K562 (cell line): Measurements from ENCODE around the gene TRDN. TPM values are rescaled to one million over a fixed set of nuclear protein-coding genes. Genes with fewer than 3 reads are reported as not detected.

Source experiments
- ARID3B ChIP-seq: fragments of 250-450 bp; sonication (Bioruptor Pico); IDR thresholded peaks from 2 replicates; pipeline ENCODE4 v1.4.0; 2020; ENCODE audit warnings: borderline replicate concordance
- ATF6 ChIP-seq: sonication (generic); formaldehyde crosslinking; IDR thresholded peaks from 2 replicates; pipeline ENCODE4 v1.4.0; 2020; ENCODE audit warnings: mild to moderate bottlenecking, missing genetic modification reagents
- HMGXB4 ChIP-seq: sonication (generic); formaldehyde crosslinking; IDR thresholded peaks from 2 replicates; pipeline ENCODE4 v1.8.1; 2023; ENCODE audit warnings: mild to moderate bottlenecking, missing genetic modification reagents
- MTA2 ChIP-seq: fragments of 450-650 bp; IDR thresholded peaks from 2 replicates; pipeline ENCODE4 v1.6.1; 2016; ENCODE audit warnings: low read depth
- RBM15 ChIP-seq: fragments of 200-400 bp; formaldehyde crosslinking; IDR thresholded peaks from 2 replicates; pipeline ENCODE4 v1.6.1; 2018; ENCODE audit warnings: mild to moderate bottlenecking, low read length, moderate library complexity; ENCODE audit not compliant: insufficient read depth
- TAF15 ChIP-seq: fragments of 200-400 bp; formaldehyde crosslinking; IDR thresholded peaks from 2 replicates; pipeline ENCODE4 v1.6.1; 2017; ENCODE audit warnings: mild to moderate bottlenecking, low read depth, low read length, moderate library complexity
- TARDBP ChIP-seq: fragments of 450-650 bp; IDR thresholded peaks from 2 replicates; pipeline ENCODE4 v1.6.1; 2016
- polyA plus RNA-seq, 8 experiments: library from polyadenylated mRNA; depleted of rRNA in 4 of 8; stranded (reverse) in 5 of 8; unstranded in 3 of 8; fragments of >200 nt; fragmentation: Nextera tagmentation in 2 of 8; fragmentation: Illumina TruSeq in 1 of 8; extraction: Ambion mirVana in 2 of 8; extraction: Trizol in 1 of 8; gene quantifications; 2 replicates each; pipeline versions ENCODE4 v1.2.1 to v1.2.3, GENCODE V29; 2011 to 2014; ENCODE audit warnings: inconsistent platforms in 1 of 8, missing spikeins in 1 of 8
- total RNA-seq, 7 experiments: library from RNA; depleted of rRNA in 6 of 7; stranded (reverse); fragments of >200 nt in 6 of 7; fragmentation: Illumina TruSeq in 2 of 7; extraction: Trizol in 2 of 7; gene quantifications; 2 replicates each; pipeline versions ENCODE4 v1.2.1 to v1.2.3, GENCODE V29; 2011 to 2021; ENCODE audit warnings: low replicate concordance in 1 of 7
- TF ChIP-seq, protein P1 (sequence below): sonication (generic); formaldehyde crosslinking; IDR thresholded peaks from 2 replicates; pipeline ENCODE4 v1.8.0; 2022; ENCODE audit warnings: mild to moderate bottlenecking, missing genetic modification reagents

The TRDN gene
- total and polyA plus RNA-seq, 9 of the 15 experiments (the other 6 are each of a cell fraction or from before 2014, with no cell fraction given): 0.05 to 0.50 (median 0.16) TPM

DNA sequence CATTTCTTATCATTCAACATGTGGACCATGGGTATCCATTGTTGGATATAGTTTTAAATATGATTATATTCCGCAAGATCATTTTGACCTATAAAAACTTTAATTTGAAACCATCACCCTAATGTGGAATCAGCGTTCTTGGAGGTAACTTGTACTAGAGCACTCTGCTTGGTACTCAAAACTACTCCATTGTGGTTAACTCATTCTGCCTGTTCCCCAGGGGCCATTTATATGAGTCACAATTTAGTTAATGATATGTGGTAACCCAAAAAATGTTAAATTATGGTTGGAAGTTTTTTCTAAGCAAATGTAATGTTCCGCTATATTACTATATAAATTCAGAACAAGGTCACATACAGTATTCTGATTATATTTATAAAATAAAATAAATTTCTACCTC, 109.3 kb downstream of the TRDN start (continued):
- TF ChIP-seq, protein P1, sequence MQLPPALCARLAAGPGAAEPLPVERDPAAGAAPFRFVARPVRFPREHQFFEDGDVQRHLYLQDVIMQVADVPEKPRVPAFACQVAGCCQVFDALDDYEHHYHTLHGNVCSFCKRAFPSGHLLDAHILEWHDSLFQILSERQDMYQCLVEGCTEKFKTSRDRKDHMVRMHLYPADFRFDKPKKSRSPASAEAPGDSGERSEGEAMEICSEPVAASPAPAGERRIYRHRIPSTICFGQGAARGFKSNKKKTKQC (CRISPR knock-in tag): no peak
- no peak for TF ChIP-seq MTA2
- no peak for TF ChIP-seq HMGXB4 (CRISPR knock-in tag)
- TF ChIP-seq ATF6 (CRISPR knock-in tag): no peak
- no peak for TF ChIP-seq RBM15
- no peak for TF ChIP-seq ARID3B (CRISPR knock-in tag)
- no peak for TF ChIP-seq TARDBP
- TF ChIP-seq TAF15: no peak
